ENCODE measurements around the gene GPR35.

The GPR35 gene, protein sequence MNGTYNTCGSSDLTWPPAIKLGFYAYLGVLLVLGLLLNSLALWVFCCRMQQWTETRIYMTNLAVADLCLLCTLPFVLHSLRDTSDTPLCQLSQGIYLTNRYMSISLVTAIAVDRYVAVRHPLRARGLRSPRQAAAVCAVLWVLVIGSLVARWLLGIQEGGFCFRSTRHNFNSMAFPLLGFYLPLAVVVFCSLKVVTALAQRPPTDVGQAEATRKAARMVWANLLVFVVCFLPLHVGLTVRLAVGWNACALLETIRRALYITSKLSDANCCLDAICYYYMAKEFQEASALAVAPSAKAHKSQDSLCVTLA

DNA sequence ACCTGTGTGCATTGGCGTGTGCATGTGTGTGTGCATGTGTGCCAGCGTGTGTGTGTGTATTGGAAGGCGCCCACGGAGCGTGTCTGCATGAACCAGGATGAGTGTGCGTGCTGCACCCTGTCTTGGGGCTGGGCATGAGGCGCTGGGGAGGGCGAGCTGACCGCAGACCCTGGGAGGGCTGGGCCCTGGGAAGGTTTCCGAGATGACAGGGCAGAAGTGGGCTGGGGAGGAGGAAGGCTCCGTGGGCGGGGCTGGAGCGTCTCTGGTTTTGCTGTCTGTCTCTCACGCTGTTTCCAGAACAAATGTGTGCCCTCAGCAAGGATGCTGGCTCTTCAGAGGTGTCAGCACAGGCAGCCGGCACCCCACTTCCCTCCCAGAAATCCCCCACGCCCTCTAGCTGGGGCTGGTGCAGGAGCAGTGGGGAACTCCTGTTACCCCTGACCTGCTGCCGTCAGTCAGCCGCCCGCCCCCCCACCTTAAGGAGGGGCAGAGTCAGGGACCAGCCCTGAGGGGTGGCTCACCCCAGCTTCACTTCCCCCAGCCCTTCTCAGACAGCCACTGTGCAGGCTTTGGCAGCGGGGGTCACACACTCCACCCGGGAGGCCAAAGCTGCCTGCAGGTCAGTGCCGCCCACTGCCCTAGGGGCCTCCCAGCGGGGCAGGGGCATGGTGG lies at the start of gene GPR35:
TSS of gene GPR35 (plus strand) at position 531 of the 672 bp plus-strand sequence. CDS start 4,473 bp downstream, outside the sequence.
- peak; percentile 74 to 82 for DNase-seq

DNA sequence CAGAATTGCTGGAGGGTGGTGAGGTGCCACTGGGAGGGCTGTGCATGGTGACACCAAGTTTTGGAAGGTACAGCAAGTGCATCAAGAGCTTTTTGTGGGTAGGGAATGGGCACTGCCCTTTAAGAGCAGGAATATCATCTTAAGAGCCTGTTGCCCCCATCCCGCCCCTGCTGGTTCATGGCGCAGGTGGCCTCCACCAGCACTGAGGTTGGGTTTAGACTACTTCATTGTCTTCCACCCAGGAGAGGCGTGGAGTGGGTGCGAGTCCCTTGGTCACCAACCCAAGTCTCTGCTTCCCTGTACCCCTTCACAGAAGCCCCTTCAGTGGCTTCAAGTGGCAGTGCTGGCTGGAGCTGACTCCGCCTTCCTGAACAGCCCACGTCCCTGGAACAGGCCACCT lies 49.2 kb upstream of the GPR35 start:
- DNase-seq: no peak

DNA sequence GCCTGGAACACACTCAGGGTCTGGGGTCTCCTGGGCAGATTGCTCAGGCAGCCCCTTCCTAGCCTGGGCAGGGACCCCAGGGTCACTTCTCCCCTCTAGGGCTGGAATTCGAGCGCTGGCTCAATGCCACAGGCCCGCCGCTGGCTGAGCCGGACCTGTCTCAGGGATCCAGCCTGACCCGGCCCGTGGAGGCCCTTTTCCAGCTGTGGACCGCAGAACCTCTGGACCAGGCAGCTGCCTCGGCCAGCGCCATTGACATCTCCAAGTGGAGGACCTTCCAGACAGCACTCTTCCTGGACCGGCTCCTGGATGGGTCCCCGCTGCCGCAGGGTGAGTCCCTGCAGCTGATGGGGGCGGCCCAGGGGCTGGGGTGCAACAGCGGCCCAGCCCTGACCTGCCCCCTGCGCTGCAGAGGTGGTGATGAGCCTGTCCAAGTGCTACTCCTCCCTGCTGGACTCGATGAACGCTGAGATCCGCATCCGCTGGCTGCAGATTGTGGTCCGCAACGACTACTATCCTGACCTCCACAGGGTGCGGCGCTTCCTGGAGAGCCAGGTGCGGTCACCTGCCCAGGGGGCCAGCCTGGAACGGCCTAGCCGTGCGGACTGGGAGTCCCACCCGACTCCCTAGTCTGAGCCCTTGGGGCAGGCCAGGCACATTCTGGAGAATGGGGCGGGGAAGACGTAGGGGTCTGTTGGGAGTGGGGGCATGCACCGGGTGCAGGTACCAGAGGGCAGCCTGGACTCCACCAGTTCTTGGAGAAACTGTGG lies 48.7 kb upstream of the GPR35 start:
- DNase-seq: no peak

DNA sequence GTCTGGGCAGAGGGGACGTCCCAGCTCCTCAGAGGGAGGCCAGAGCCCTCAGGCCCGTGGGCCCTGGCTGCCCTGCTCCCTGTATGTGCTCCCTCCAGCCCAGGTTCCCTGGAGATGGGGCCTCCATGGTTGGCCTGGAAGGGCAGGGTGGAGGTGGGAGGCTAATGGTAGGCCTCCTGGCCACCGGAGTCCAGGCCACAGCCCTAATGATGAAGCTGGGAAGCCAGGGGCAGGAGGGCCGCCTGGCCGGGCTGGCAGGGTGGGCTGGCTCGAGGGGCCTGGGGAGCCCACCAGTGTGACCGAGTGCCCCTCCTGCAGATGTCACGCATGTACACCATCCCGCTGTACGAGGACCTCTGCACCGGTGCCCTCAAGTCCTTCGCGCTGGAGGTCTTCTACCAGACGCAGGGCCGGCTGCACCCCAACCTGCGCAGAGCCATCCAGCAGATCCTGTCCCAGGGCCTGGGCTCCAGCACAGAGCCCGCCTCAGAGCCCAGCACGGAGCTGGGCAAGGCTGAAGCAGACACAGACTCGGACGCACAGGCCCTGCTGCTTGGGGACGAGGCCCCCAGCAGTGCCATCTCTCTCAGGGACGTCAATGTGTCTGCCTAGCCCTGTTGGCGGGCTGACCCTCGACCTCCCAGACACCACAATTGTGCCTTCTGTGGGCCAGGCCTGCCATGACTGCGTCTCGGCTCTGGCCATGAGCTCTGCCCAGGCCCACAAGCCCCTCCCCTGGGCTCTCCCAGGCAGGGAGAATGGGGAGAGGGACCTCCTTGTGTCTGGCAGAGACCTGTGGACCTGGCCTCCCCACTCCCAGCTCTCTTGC lies 47.8 kb upstream of the GPR35 start:
- no peak for DNase-seq

DNA sequence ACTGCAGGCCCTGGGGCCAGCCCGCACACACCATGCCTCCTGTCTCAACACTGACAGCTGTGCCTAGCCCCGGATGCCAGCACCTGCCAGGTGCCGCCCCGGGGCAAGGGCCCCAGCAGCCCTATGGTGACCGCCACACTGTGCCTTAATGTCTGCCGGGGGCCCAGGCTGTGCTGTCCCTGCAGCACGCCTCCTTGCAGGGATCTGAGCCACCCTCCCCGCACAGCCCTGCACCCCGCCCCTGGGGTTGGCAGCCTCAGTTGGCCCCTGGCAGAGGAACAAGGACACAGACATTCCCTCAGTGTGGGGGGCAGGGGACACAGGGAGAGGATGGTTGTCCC lies 47.2 kb upstream of the GPR35 start:
- DNase-seq: no peak

DNA sequence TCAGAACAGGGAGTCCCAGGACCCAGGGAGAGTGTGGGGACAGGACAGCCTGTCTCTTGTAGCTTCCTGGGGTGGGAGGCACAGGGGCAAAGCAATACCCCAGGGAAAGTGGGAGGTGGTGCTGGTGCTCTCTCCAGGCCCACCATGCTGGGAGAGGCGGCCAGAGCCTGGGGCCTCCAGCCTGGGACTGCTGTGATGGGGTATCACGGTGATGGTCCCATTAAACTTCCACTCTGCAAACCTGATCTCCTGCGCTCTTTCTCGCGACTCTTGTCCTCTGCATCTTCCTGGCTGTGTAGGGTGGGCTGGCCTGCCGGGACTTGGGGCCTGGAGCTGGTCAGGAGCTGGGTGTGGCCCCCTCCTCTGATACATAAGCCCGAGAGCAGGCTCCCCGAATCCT lies 46.8 kb upstream of the GPR35 start:
- no peak for DNase-seq

DNA sequence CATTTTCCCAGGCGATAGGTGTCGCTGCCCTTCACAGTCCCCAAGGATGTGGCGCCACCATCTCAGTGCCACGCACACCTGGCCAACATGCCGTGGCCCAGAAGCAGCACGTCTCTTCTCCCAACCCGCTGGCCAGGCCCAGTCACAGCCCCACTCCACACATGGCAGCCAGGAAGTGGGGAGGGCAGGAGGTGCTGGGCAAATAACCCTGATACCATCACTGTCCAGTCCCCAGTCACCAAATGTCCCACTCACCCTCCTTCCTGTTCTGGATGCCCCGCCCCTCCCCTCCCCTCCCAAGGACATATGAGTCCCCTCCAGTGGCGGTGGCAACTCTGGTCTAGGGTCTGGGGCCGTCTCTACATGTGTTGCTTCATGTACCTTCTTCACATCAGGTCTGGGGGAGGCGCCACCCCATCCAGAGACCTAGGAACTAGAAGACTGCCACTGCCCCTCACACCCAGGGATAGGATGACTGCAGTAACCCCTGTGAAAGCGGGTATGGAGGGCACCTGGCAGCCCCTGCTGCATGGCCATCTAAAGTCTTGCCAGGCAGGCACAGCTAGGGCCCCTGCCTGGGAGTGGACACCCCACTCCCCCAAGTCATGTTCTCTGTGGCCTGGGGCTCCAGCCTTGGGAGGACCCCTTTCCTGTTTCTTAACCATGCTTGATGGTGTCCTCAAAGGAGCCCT lies 46.1 kb upstream of the GPR35 start:
- no peak for DNase-seq

DNA sequence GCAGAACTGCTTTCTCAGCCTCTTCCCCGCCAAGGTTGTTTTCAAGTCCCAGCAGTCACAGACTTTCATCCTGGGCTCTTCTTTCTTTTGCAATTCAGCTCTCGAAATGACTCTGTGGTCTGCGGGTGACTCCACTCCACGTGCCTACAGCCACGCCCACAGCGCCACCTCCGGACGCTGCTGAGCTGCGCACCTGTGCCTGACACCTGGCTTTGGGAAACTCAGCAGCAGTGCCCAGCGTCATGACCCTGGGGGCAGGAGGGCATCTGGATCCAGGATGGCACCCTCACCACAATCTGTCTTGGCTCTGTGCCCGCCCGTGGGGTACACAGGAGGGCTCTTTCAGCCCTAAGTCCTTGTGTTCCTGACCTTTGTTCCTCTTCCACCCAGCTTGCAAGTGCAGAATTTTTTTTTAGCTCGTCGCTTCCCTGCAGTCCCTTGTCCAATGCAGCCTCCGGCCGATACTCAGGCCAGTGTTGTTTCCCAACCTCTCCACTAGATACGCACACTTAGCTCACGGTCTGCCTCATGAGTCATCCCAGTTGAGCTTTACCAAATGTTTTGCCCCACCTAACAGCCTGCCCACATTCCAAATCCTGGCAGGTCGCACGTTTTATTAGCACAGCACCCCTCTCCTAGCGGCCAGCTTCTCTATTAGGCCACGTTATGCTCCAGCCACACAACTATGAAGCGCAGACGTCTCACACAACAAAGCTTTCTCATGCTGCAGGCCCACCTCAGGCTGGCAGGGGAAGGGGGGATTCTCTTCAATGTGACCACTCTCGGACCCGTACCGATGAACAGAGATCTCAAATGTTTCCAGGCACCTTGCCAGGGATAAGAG lies 45.3 kb upstream of the GPR35 start:
- peak; percentile 57 to 59 for DNase-seq

DNA sequence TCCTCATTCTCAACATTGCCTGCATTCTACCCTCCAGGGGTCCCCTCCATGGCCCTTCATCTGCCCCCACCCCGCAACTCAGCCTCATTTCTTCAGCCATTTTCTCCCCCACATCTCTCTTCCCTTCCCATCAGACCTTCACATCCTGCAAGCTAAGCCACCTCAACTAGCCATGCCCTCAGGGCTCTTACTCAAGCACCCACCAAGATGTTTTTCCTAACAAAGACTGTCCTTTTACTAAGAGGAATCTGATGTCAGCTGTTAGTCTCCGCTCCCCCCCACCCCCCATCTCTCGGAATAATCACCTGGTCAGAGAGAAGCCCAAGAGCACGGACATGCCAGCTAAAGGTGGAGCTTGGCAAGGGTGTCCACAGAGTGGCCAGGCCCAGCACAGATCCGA lies 43.5 kb upstream of the GPR35 start:
- no peak for DNase-seq

DNA sequence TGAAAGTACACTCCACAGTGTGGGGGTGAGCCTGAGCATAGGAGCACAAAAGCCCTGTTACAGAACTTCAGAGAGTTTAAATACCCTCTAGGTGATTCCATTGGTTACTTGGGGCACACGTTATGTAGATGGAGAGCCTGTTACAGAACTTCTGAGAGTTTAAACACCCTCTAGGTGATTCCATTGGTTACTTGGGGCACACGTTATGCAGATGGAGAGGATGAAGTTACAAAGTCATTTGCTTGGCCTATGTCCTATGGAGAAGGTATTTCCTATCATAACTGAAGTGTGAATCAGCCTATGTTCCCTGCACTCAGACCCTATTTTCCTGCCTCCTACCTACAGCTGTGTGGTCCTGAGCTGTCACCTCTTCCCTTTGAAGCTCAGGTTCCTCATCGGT lies 42.5 kb upstream of the GPR35 start:
- no peak for DNase-seq

DNA sequence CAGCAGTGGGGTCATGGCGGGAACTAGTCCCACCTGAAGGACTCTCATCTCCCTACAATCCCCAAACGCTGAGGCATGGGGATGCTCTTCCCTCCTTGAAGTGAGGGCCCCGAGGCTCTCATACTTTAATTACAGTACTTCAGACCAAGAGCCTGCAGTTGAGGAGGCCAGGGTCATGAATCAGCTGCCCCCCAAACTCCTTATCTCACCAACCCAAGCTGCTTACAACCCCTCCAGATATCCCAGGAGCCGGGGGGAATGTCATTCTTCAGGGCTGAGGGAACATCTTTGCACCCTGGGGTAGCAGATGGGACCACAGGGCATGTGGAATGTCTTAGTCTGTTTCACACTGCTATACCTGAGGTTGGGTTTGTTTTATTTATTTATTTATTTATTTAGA lies 41.5 kb upstream of the GPR35 start:
- DNase-seq: no peak

DNA sequence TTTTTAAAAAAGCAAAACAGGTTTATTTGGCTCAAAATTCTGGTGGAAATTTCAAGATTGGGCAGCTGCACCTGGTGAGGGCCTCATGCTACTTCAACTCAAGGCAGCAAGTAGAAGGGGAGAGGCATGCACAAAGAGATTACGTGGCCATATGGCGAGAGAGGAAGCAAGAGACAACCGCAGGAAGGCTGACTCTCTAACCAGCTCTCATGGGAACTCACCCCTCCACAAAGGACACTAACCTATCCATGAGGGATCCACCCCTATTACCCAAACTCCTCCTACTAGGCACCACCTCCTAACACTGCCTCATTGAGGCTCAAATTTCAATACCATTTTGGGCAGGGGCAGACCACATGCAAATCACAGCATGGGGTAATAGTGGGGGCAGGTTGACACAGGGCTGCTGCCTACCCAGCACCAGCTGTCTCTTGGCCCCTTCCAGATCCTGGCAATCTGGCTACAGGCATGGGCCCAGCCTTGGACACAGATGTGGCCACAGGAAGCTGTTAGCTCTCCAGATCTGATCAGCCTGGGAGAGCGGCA lies 40.7 kb upstream of the GPR35 start:
- peak; percentile 59 to 61 for DNase-seq

DNA sequence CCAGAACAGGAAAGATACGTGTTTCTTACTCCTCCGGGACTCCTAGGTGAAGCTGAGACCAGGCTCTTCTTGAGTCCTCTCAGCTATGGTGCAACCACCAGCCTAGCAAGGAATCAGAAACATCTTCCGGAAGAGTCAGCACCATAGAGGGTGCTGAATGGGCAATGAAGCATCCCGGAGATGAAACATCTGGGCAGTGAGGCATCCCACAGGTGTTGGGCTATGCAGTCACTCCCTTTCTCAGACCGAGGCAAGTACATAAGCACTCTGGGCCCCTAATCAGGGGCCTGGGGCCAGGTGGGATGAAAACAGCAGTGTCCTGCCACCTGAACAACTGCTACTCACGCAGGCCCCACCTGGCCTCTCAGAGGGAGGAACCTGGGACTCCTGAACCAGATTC lies 40.2 kb upstream of the GPR35 start:
- no peak for DNase-seq

DNA sequence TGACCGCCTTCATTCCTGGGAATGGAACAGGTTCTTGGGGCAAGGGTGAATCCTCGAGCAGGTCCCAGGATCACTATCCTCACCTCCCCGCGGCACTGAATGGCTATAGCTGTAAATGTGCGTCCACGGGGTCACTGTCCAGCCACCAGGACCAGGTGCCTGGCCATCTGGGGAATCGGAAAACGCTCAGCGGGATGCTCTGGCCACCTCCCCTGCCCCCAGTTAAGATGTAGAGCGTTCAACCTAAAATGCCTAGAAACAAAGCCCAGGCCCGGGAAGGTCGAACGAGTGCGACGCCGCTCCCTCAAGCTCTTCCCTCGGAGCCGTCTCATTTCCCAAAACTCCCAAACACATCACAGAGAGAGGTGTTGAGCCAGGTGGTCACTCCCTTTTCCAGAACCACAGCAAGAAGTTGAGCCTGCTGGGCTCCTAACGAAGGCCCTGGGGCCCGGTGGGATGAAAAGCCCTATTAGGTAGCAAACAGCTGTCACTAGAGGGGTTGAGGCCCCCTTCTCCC lies 39.5 kb upstream of the GPR35 start:
- no peak for DNase-seq

DNA sequence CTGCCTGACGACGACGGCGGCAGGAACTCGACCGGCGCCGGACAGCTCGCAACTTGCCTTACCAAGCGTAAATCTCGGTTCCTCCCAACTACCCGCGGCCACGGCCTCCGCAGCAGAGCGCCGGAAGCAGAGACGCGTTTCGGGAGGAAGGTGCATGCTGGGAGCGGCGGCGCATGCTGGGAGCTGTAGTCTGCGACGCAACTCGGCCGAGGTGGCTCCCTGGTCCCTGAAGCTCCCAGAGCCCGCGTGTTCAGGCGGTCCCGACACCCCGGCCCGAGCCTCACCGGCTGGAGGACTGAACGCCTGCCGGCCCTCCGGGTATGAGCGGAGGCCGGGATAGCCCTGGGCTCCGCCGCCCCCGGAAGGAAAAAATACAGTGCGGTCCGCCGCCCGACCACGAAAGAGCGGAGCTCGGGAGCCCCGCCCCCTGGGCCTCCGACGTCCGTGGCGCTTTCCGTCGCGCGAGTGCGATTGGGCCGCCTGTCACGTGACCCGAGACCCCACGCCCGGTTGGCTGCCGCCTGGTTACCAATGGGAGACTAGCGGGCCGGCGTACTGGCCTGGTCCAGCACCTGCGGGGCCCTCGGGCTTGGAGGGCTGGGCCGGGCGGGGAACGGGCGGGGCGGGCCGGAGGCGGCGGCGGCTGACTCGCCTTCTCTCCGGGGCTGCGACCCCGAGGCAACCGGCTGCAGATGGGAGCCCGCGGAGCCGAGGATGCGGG lies 38.9 kb upstream of the GPR35 start, which contains the start of gene CAPN10:
TSS of gene CAPN10 (plus strand) at position 537 of the 721 bp plus-strand sequence. CDS start at position 715, 178 bp downstream.
- DNase-seq: peak; percentile 87 to 88

DNA sequence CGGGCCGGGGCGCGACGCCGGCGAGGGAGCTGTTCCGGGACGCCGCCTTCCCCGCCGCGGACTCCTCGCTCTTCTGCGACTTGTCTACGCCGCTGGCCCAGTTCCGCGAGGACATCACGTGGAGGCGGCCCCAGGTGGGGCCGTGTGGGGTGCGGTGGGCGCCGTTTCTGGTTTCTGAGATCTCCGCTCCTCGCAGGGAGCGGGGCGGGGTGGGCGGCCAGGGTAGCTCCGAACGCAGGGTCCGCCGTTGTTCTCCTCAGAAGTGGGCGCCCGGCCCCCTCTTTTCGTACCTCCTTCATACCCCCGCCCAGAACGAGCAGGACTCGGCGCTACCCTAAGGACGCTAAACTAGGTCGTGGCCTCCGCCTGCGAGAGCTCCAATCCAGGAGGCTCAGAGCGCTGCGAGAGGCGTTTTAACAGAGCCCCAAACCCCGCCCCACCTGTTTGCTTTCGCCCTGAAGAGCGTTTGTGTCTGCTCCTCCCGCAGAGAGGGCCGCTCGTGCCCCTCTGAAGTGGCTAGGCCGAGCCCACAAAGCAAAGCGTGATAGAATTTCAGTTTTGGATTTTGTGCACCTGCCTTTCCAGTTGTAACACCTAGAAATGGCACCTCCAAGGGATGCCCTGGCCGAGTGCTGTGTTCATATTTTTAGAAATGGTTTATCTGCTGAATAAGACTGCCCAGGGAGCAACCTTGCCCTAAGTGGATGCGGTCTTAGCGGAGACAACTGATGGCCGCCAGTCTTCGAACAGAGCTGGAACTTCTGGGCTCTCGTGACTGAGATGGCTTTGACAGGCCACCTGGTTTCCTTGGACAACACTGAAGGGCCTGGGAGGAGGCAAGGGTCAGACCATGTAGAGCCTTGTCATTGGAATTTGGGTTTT lies 38.1 kb upstream of the GPR35 start:
- DNase-seq: peak; percentile 8 to 12

DNA sequence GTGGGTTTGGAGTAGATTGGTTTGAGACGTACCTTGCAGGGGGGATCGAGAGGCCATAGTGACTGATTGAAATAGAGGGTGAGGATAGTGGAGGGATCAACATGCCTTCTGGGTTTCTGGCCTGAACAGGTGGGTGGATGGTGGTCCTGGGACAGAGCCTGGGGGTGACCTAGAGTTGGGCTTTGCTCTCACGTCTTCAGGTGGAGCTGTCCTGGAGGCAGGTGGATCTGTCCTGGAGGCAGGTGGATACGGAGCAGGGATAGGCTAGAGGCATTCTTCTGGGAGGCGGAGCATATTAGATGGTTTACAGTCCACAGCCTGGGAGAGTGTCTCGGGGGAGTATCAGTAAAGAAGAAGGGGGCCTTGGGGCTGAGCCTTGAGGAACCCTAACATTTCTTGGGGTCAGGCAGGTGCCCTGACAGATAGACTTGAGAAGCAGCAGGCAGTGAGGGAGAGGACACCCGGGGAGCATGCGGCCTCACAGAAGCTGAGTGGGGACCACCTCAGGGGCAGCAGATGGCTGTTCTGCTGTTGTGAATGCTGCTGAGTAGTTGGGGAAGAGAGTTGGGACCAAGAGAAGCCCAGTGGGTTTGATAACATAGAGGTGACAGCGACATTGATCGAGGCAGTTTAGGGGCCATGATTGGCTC lies 37.1 kb upstream of the GPR35 start:
- no peak for DNase-seq

DNA sequence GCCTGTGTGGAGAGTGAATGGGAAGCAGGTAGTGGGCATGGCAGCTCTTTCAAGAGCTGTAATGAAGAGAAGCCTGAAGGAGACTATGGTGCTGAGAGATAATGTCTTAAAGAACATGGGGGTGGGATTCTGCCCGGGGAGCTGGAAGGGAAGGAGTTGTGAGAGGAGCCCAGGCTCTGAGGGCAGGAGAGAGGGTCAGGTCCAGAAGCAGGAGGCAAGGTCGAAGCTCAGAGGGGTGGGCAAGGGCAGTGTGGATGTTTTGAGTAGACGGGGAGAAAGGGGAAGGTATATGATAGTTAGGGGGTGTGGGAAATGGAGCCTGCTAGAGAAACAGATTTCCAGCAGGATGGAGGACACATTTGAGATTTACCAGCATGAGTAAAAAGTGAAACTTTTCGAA lies 36.6 kb upstream of the GPR35 start:
- no peak for DNase-seq

DNA sequence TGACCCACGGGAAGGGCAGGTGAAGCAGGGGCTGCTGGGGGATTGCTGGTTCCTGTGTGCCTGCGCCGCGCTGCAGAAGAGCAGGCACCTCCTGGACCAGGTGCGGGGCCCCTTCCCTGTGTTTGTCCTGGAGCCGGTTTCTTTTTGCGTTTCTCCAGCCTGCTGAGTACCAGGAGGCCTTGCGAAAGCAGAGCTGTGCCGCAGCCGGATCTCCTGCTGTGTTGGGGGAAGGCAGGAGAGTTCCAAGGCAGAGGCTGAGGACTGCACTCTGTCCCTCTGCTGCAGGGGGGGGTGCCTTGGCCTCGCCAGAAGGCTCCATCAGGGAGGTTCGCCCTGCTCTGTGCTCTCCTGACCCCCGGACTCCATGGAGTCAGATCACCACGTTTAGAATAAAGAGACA lies 35.9 kb upstream of the GPR35 start:
- no peak for DNase-seq
